Colonic mucosa (tissue), 4 donors: Measurements from ENCODE around the gene CDKAL1. TPM values are rescaled to one million over a fixed set of nuclear protein-coding genes. Genes with fewer than 3 reads are reported as not detected.

Experiments used
- DNase-seq: peaks from one replicate; pipeline ENCODE4 v3.0.0-alpha.2; 2020
- H3K27ac ChIP-seq: fragments of 200-600 bp; one replicate; pipeline ENCODE4 v1.8.0; 2021
- H3K27me3 ChIP-seq: fragments of 200-600 bp; one replicate; pipeline ENCODE4 v1.8.0; 2021
- H3K36me3 ChIP-seq: fragments of 200-600 bp; one replicate; pipeline ENCODE4 v1.8.0; 2021
- H3K4me1 ChIP-seq: fragments of 200-600 bp; one replicate; pipeline ENCODE4 v1.8.0; 2021; ENCODE audit warnings: mild to moderate bottlenecking
- H3K4me3 ChIP-seq: fragments of 200-600 bp; one replicate; pipeline ENCODE4 v1.8.0; 2021
- H3K9ac ChIP-seq, 2 donors: one replicate each; pipeline ENCODE4 v1.7.0; 2013; ENCODE audit warnings: control low read depth in 2 of 2, low read depth in 2 of 2, low read length in 2 of 2
- H3K9me3 ChIP-seq: fragments of 200-600 bp; one replicate; pipeline ENCODE4 v1.8.0; 2021
- CTCF ChIP-seq: fragments of 200-600 bp; IDR thresholded peaks from one replicate; pipeline ENCODE4 v1.8.0; 2022; ENCODE audit warnings: antibody characterized with exemption, mild to moderate bottlenecking
- intact Hi-C: fragments of 100-400 bp; cut with DNase I; formaldehyde crosslinking; loops from one replicate; pipeline ENCODE4 v1.14.1; 2022
- total RNA-seq, 2 donors: library from RNA; stranded (reverse); fragmentation: NEBNext Ultra II Directional in 1 of 2; extraction: Animal tissue kit (Norgen Biotek cat#: 25700) in 1 of 2; gene quantifications; one replicate each; pipeline ENCODE4 v1.2.1, GENCODE V29; 2021
- donor health status: healthy.
- donor health status: DM: no; HTN: no; CAD: no.
- donor health status: DM: no; HTN: no; CAD: no.

Gene CDKAL1
- total RNA-seq, 2 donors from 2014 or later, result 13.8 to 14.2 TPM

- no peak overlapping the region for H3K4me3 ChIP-seq
- no peak for TF ChIP-seq CTCF
- intact Hi-C loops, result no loop called here
- no peaks in the 10 kb centered on the region for H3K36me3 ChIP-seq
- no peaks in the 10 kb centered on the region for H3K4me1 ChIP-seq
- no peak for DNase-seq
- no peaks in the 10 kb centered on the region for H3K9me3 ChIP-seq
- no peaks in the 10 kb centered on the region for H3K27me3 ChIP-seq
- H3K9ac ChIP-seq, result no peak overlapping the region
- H3K27ac ChIP-seq, result no peak overlapping the region
Measured at GRCh38 chr6:20678831-20679352, 144.6 kb downstream of the CDKAL1 start.

- Histone ChIP-seq H3K9ac (no peak overlapping the region), H3K9me3 (no peaks in the 10 kb centered on the region), H3K27ac (no peak overlapping the region), H3K4me1 (no peaks in the 10 kb centered on the region), H3K36me3 (no peaks in the 10 kb centered on the region), H3K4me3 (no peak overlapping the region), H3K27me3 (no peaks in the 10 kb centered on the region)
- TF ChIP-seq CTCF, result no peak
- intact Hi-C loops, result no loop called here
- no peak for DNase-seq
Measured at GRCh38 chr6:20680697-20681165, 146.5 kb downstream of the CDKAL1 start.

GRCh38 chr6:20681243-20681684, 147.0 kb downstream of the CDKAL1 start:
- DNase-seq, result no peak
- Histone ChIP-seq H3K4me1 (no peaks in the 10 kb centered on the region), H3K9ac (no peak overlapping the region), H3K36me3 (no peaks in the 10 kb centered on the region), H3K9me3 (no peaks in the 10 kb centered on the region), H3K27me3 (no peaks in the 10 kb centered on the region), H3K27ac (no peak overlapping the region), H3K4me3 (no peak overlapping the region)
- intact Hi-C loops, result no loop called here
- no peak for TF ChIP-seq CTCF

- no peak for DNase-seq
- H3K36me3 ChIP-seq, result no peaks in the 10 kb centered on the region
- TF ChIP-seq CTCF, result no peak
Measured at GRCh38 chr6:20684474-20684873, 150.2 kb downstream of the CDKAL1 start.

GRCh38 chr6:20686142-20686541, 151.9 kb downstream of the CDKAL1 start:
- intact Hi-C loops, result no loop called here
- no peak for TF ChIP-seq CTCF
- Histone ChIP-seq H3K27me3 (no peaks in the 10 kb centered on the region), H3K4me1 (no peaks in the 10 kb centered on the region), H3K27ac (no peak overlapping the region), H3K4me3 (no peak overlapping the region), H3K9me3 (no peaks in the 10 kb centered on the region), H3K9ac (no peak overlapping the region), H3K36me3 (no peaks in the 10 kb centered on the region)
- DNase-seq, result no peak

More at GRCh38 chr6:20684474-20684873, 150.2 kb downstream of the CDKAL1 start:
- Histone ChIP-seq H3K27me3 (no peaks in the 10 kb centered on the region), H3K27ac (no peak overlapping the region), H3K9ac (no peak overlapping the region), H3K4me3 (no peak overlapping the region), H3K4me1 (no peaks in the 10 kb centered on the region), H3K9me3 (no peaks in the 10 kb centered on the region)
- intact Hi-C loops, result no loop called here
